ENCODE data around the gene FOXK1. TPM values are rescaled to one million over a fixed set of nuclear protein-coding genes. Genes with fewer than 3 reads are reported as not detected.
A peak's percentile ranks its signal among the peaks of the same experiment; 100 is the strongest.

Gene FOXK1
- total and polyA plus RNA-seq, 7 donors = 1.8 to 47.1 (median 17.1) TPM

- Histone ChIP-seq H3K4me3 (no peak overlapping the region), H3K36me3 (no peaks in the 10 kb centered on the region), H3K27me3 (no peaks in the 10 kb centered on the region), H3K27ac (peak overlapping the region; percentile 76 to 94 (median 84)), H3K9me3 (no peaks in the 10 kb centered on the region), H3K4me1 (peaks cover 0 to 92% (median 84%) of the 10 kb centered on the region in 4 donors)
- WGBS, 2 donors = 78 to 81% methylated on average over 2 of the region's 2 CpGs
- TF ChIP-seq CTCF (IDR thresholded peaks at IDR 0.05) = no peak
- no peak for TF ChIP-seq POLR2A (IDR thresholded peaks at IDR 0.05)
- no peak for TF ChIP-seq EP300 (IDR thresholded peaks at IDR 0.05)
- no peak for TF ChIP-seq POLR2AphosphoS5 (IDR thresholded peaks at IDR 0.05)
- DNase-seq = no peak
- intact Hi-C loops (cut with DNase I) = no loop called here
Observed at GRCh38 chr7:4693152-4693551, 11.1 kb downstream of the FOXK1 start.

- Histone ChIP-seq H3K9me3 (no peaks in the 10 kb centered on the region), H3K27me3 (no peaks in the 10 kb centered on the region), H3K4me1 (peaks cover 0 to 90% (median 78%) of the 10 kb centered on the region in 4 donors), H3K4me3 (no peak overlapping the region), H3K36me3 (no peaks in the 10 kb centered on the region), H3K27ac (peak overlapping the region; percentile 76 to 94 (median 84))
- DNase-seq = no peak
- TF ChIP-seq CTCF (IDR thresholded peaks at IDR 0.05) (no peak), POLR2A (IDR thresholded peaks at IDR 0.05) (no peak), POLR2AphosphoS5 (IDR thresholded peaks at IDR 0.05) (no peak), EP300 (IDR thresholded peaks at IDR 0.05) (no peak)
- WGBS, 2 donors = 88 to 90% methylated on average over 2 of the region's 2 CpGs
- intact Hi-C loops (cut with DNase I) = loop anchor here (2.0 kb wide), 1 partner anchor 51 kb away; no protein-coding TSS in a partner anchor
Observed at GRCh38 chr7:4693749-4694148, 11.7 kb downstream of the FOXK1 start.

GRCh38 chr7:4694305-4694704 lies 12.2 kb downstream of the FOXK1 start:
- 74 to 82% methylated on average over 2 of the region's 2 CpGs for WGBS, 2 donors
- H3K4me1 ChIP-seq = peaks cover 0 to 88% (median 77%) of the 10 kb centered on the region in 4 donors

GRCh38 chr7:4698707-4699275 lies 16.7 kb downstream of the FOXK1 start:
- intact Hi-C loops (cut with DNase I) = no loop called here
- 94 to 95% methylated on average over 10 of the region's 10 CpGs for WGBS, 2 donors
- TF ChIP-seq CTCF (IDR thresholded peaks at IDR 0.05) (no peak), POLR2AphosphoS5 (IDR thresholded peaks at IDR 0.05) (no peak), EP300 (IDR thresholded peaks at IDR 0.05) (no peak), POLR2A (IDR thresholded peaks at IDR 0.05) (no peak)
- Histone ChIP-seq H3K4me1 (peaks cover 0 to 84% (median 76%) of the 10 kb centered on the region in 4 donors), H3K36me3 (no peaks in the 10 kb centered on the region), H3K27ac (peak overlapping the region; percentile 29 to 94 (median 54)), H3K9me3 (no peaks in the 10 kb centered on the region), H3K27me3 (no peaks in the 10 kb centered on the region), H3K4me3 (no peak overlapping the region)
- DNase-seq = no peak

More at GRCh38 chr7:4694305-4694704, 12.2 kb downstream of the FOXK1 start:
- TF ChIP-seq POLR2AphosphoS5 (IDR thresholded peaks at IDR 0.05) (no peak), EP300 (IDR thresholded peaks at IDR 0.05) (no peak), POLR2A (IDR thresholded peaks at IDR 0.05) (no peak), CTCF (IDR thresholded peaks at IDR 0.05) (no peak)
- no peaks in the 10 kb centered on the region for H3K27me3 ChIP-seq
- no peak for DNase-seq
- intact Hi-C loops (cut with DNase I) = loop anchor here (2.0 kb wide), 1 partner anchor 50 kb away; no protein-coding TSS in a partner anchor
- H3K9me3 ChIP-seq = no peaks in the 10 kb centered on the region
- no peaks in the 10 kb centered on the region for H3K36me3 ChIP-seq
- H3K27ac ChIP-seq = peak overlapping the region; percentile 76 to 94 (median 84)
- H3K4me3 ChIP-seq = no peak overlapping the region

Data from sigmoid colon (tissue), 7 donors.